HEK293T (cell line): Measurements from ENCODE around the gene EBPL.

Experiments
- CTCF ChIA-PET: fragments of 350-600 bp; formaldehyde crosslinking; extraction: SDS; loops from one replicate; lab custom pipeline; 2021; ENCODE audit warnings: antibody characterized with exemption, inconsistent platforms; lab: Yijun Ruan, JAX
- POLR2A ChIA-PET: fragments of 350-600 bp; formaldehyde crosslinking; extraction: SDS; loops from one replicate; lab custom pipeline; 2020; ENCODE audit warnings: antibody characterized with exemption, inconsistent platforms; lab: Yijun Ruan, JAX
- DNase-seq: peaks from one replicate; pipeline ENCODE4 v3.0.0; 2012; ENCODE audit warnings: mixed read lengths; ENCODE audit errors: extremely low spot score
- ARNT ChIP-seq: fragments of 450-650 bp; IDR thresholded peaks from 2 replicates; pipeline ENCODE4 v1.6.1; 2017; ENCODE audit warnings: mild to moderate bottlenecking
- BHLHE40 ChIP-seq: fragments of 450-650 bp; IDR thresholded peaks from 2 replicates; pipeline ENCODE4 v1.6.1; 2016; ENCODE audit warnings: mild to moderate bottlenecking, moderate library complexity, borderline replicate concordance
- CTBP1 ChIP-seq: fragments of 450-650 bp; IDR thresholded peaks from 2 replicates; pipeline ENCODE4 v1.6.1; 2016; ENCODE audit warnings: borderline replicate concordance
- ELF4 ChIP-seq: fragments of 450-650 bp; IDR thresholded peaks from 2 replicates; pipeline ENCODE4 v1.6.1; 2017; ENCODE audit warnings: antibody characterized with exemption
- FOXA1 ChIP-seq: fragments of 450-650 bp; IDR thresholded peaks from 2 replicates; pipeline ENCODE4 v1.6.1; 2016; ENCODE audit warnings: mild to moderate bottlenecking
- FOXK2 ChIP-seq: fragments of 450-650 bp; IDR thresholded peaks from 2 replicates; pipeline ENCODE4 v1.6.1; 2016; ENCODE audit warnings: mild to moderate bottlenecking
- FOXM1 ChIP-seq: fragments of 450-650 bp; IDR thresholded peaks from 2 replicates; pipeline ENCODE4 v1.6.1; 2017; ENCODE audit warnings: mild to moderate bottlenecking, borderline replicate concordance
- HDGF ChIP-seq: fragments of 450-650 bp; IDR thresholded peaks from 2 replicates; pipeline ENCODE4 v1.6.1; 2017; ENCODE audit warnings: antibody characterized with exemption, borderline replicate concordance
- L3MBTL2 ChIP-seq: fragments of 450-650 bp; conservative IDR thresholded peaks from 2 replicates; pipeline ENCODE4 v1.6.1; 2016; ENCODE audit warnings: mild to moderate bottlenecking
- LEF1 ChIP-seq: fragments of 450-650 bp; IDR thresholded peaks from 2 replicates; pipeline ENCODE4 v1.6.1; 2017; ENCODE audit warnings: mild to moderate bottlenecking, borderline replicate concordance
- NFRKB ChIP-seq: fragments of 450-650 bp; IDR thresholded peaks from 2 replicates; pipeline ENCODE4 v1.6.1; 2016; ENCODE audit warnings: mild to moderate bottlenecking, moderate library complexity
- PKNOX1 ChIP-seq: fragments of 450-650 bp; IDR thresholded peaks from 2 replicates; pipeline ENCODE4 v1.6.1; 2016
- SP1 ChIP-seq: fragments of 450-650 bp; IDR thresholded peaks from 2 replicates; pipeline ENCODE4 v1.6.1; 2017
- SUZ12 ChIP-seq: fragments of 450-650 bp; IDR thresholded peaks from 2 replicates; pipeline ENCODE4 v1.6.1; 2016; ENCODE audit warnings: mild to moderate bottlenecking
- TARDBP ChIP-seq: fragments of 450-650 bp; IDR thresholded peaks from 2 replicates; pipeline ENCODE4 v1.6.1; 2016
- ZNF384 ChIP-seq: fragments of 450-650 bp; IDR thresholded peaks from 2 replicates; pipeline ENCODE4 v1.6.1; 2016

The EBPL gene

GRCh38 chr13:49651570-49652354, 39.5 kb downstream of the EBPL start:
- POLR2A ChIA-PET = no interaction called here
- no peak for TF ChIP-seq LEF1
- no peak for TF ChIP-seq SUZ12
- no peak for TF ChIP-seq BHLHE40
- no peak for DNase-seq
- CTCF ChIA-PET = no interaction called here

GRCh38 chr13:49649963-49650312, 41.3 kb downstream of the EBPL start:
- ChIA-PET POLR2A (no interaction called here), CTCF (no interaction called here)
- DNase-seq = no peak
- no peak for TF ChIP-seq NFRKB
- no peak for TF ChIP-seq CTBP1
- TF ChIP-seq HDGF = no peak
- no peak for TF ChIP-seq SP1
- TF ChIP-seq FOXK2 = no peak
- no peak for TF ChIP-seq FOXM1
- no peak for TF ChIP-seq PKNOX1
- no peak for TF ChIP-seq LEF1
- TF ChIP-seq TARDBP = no peak
- no peak for TF ChIP-seq ZNF384
- TF ChIP-seq SUZ12 = no peak
- no peak for TF ChIP-seq FOXA1
- TF ChIP-seq L3MBTL2 = no peak
- no peak for TF ChIP-seq ELF4

GRCh38 chr13:49649244-49649962, 41.9 kb downstream of the EBPL start:
- no peak for DNase-seq
- no peak for TF ChIP-seq L3MBTL2
- no peak for TF ChIP-seq LEF1
- TF ChIP-seq ELF4 = no peak
- TF ChIP-seq BHLHE40 = no peak
- no peak for TF ChIP-seq SUZ12
- no peak for TF ChIP-seq NFRKB
- TF ChIP-seq FOXM1 = no peak
- TF ChIP-seq TARDBP = no peak
- TF ChIP-seq FOXA1 = no peak
- no peak for TF ChIP-seq PKNOX1
- TF ChIP-seq HDGF = no peak
- TF ChIP-seq SP1 = no peak
- TF ChIP-seq ZNF384 = no peak
- TF ChIP-seq FOXK2 = no peak
- TF ChIP-seq ARNT = no peak
- no peak for TF ChIP-seq CTBP1
- ChIA-PET CTCF (no interaction called here), POLR2A (no interaction called here)

GRCh38 chr13:49646688-49647087, 44.6 kb downstream of the EBPL start:
- CTCF ChIA-PET = no interaction called here
- POLR2A ChIA-PET = no interaction called here
- TF ChIP-seq SP1 (no peak), NFRKB (no peak), ARNT (no peak), LEF1 (no peak), PKNOX1 (no peak), TARDBP (no peak)
- DNase-seq = no peak

- CTCF ChIA-PET = no interaction called here
- POLR2A ChIA-PET = no interaction called here
- DNase-seq = no peak
- TF ChIP-seq ARNT (no peak), FOXA1 (no peak), CTBP1 (no peak), NFRKB (no peak), PKNOX1 (no peak), SUZ12 (no peak), FOXK2 (no peak), SP1 (no peak), LEF1 (no peak), BHLHE40 (no peak), ZNF384 (no peak), ELF4 (no peak)
Measured at GRCh38 chr13:49645451-49645850, 45.8 kb downstream of the EBPL start.
